ENCODE results near the gene CEP192. TPM values are rescaled to one million over a fixed set of nuclear protein-coding genes. Genes with fewer than 3 reads are reported as not detected.
"Not testable (repeated sequence)": the region's sequence is repeated elsewhere in the genome, so short reads cannot be mapped to it uniquely, and the experiment has no call there.

Gene CEP192
- total RNA-seq, 1 donor from 2014 or later: 58.7 TPM

GRCh38 chr18:13095466-13095865, 104.3 kb downstream of the CEP192 start:
- H3K9ac ChIP-seq: no peak overlapping the region
- H3K79me2 ChIP-seq (ENCODE audit: low read depth): no peaks in the 10 kb centered on the region
- no peak for DNase-seq (ENCODE audit: low spot score)
- H3K4me2 ChIP-seq: no peak overlapping the region
- peaks cover 57% of the 10 kb centered on the region for H3K36me3 Mint-ChIP-seq
- H3K36me3 ChIP-seq: peaks cover 25% of the 10 kb centered on the region
- no peaks in the 10 kb centered on the region for H3K9me3 ChIP-seq (ENCODE audit: low read depth)
- no peak overlapping the region for H3K4me3 ChIP-seq
- TF ChIP-seq EZH2 (IDR thresholded peaks at IDR 0.05) (no peak), EZH2phosphoT487 (IDR thresholded peaks at IDR 0.05) (no peak), CTCF (IDR thresholded peaks at IDR 0.05) (no peak)
- H3K27ac Mint-ChIP-seq: no peak overlapping the region
- H3K27ac ChIP-seq: no peak overlapping the region
- no peaks in the 10 kb centered on the region for H3K27me3 ChIP-seq
- no peaks in the 10 kb centered on the region for H3F3A ChIP-seq (ENCODE audit: low read depth)
- H3K4me1 Mint-ChIP-seq: no peaks in the 10 kb centered on the region
- no peak overlapping the region for H3K4me3 Mint-ChIP-seq
- H3K4me1 ChIP-seq: no peaks in the 10 kb centered on the region
- no peaks in the 10 kb centered on the region for H3K27me3 Mint-ChIP-seq (ENCODE audit: insufficient read depth, low read depth)
- H3K9me3 Mint-ChIP-seq: no peaks in the 10 kb centered on the region
- H4K20me1 ChIP-seq (ENCODE audit: low read depth): no peaks in the 10 kb centered on the region
- no peak overlapping the region for H2AFZ ChIP-seq (replicated peaks)

GRCh38 chr18:13096232-13096631, 105.1 kb downstream of the CEP192 start:
- Mint-ChIP-seq H3K9me3 (no peaks in the 10 kb centered on the region), H3K27me3 (ENCODE audit: insufficient read depth, low read depth) (no peaks in the 10 kb centered on the region), H3K4me1 (no peaks in the 10 kb centered on the region), H3K4me3 (no peak overlapping the region), H3K27ac (no peak overlapping the region), H3K36me3 (peaks cover 57% of the 10 kb centered on the region)
- DNase-seq (ENCODE audit: low spot score): no peak
- no peaks in the 10 kb centered on the region for H3K4me1 ChIP-seq
- H3K4me2 ChIP-seq: no peak overlapping the region
- H2AFZ ChIP-seq (replicated peaks): no peak overlapping the region
- H4K20me1 ChIP-seq (ENCODE audit: low read depth): no peaks in the 10 kb centered on the region
- H3K27me3 ChIP-seq: no peaks in the 10 kb centered on the region
- TF ChIP-seq EZH2phosphoT487 (IDR thresholded peaks at IDR 0.05) (no peak), EZH2 (IDR thresholded peaks at IDR 0.05) (no peak)
- H3K9ac ChIP-seq: no peak overlapping the region
- no peaks in the 10 kb centered on the region for H3F3A ChIP-seq (ENCODE audit: low read depth)
- H3K9me3 ChIP-seq (ENCODE audit: low read depth): no peaks in the 10 kb centered on the region
- no peaks in the 10 kb centered on the region for H3K79me2 ChIP-seq (ENCODE audit: low read depth)
- H3K27ac ChIP-seq: no peak overlapping the region
- H3K36me3 ChIP-seq: peaks cover 28% of the 10 kb centered on the region
- no peak overlapping the region for H3K4me3 ChIP-seq

- Mint-ChIP-seq H3K36me3 (peaks cover 60% of the 10 kb centered on the region), H3K4me3 (no peak overlapping the region), H3K27ac (no peak overlapping the region), H3K27me3 (ENCODE audit: insufficient read depth, low read depth) (no peaks in the 10 kb centered on the region), H3K9me3 (no peaks in the 10 kb centered on the region), H3K4me1 (no peaks in the 10 kb centered on the region)
- H3K9me3 ChIP-seq (ENCODE audit: low read depth): no peaks in the 10 kb centered on the region
- no peak overlapping the region for H3K4me2 ChIP-seq
- peaks cover 28% of the 10 kb centered on the region for H3K36me3 ChIP-seq
- no peaks in the 10 kb centered on the region for H3K79me2 ChIP-seq (ENCODE audit: low read depth)
- no peaks in the 10 kb centered on the region for H3K27me3 ChIP-seq
- no peak overlapping the region for H3K9ac ChIP-seq
- TF ChIP-seq EZH2 (IDR thresholded peaks at IDR 0.05) (no peak), EZH2phosphoT487 (IDR thresholded peaks at IDR 0.05) (no peak), CTCF (IDR thresholded peaks at IDR 0.05) (no peak)
- H4K20me1 ChIP-seq (ENCODE audit: low read depth): no peaks in the 10 kb centered on the region
- H3K4me3 ChIP-seq: no peak overlapping the region
- no peaks in the 10 kb centered on the region for H3K4me1 ChIP-seq
- DNase-seq (ENCODE audit: low spot score): no peak
- H2AFZ ChIP-seq (replicated peaks): no peak overlapping the region
- no peaks in the 10 kb centered on the region for H3F3A ChIP-seq (ENCODE audit: low read depth)
- H3K27ac ChIP-seq: no peak overlapping the region
Measured at GRCh38 chr18:13096719-13097118, 105.6 kb downstream of the CEP192 start.

- H3K9me3 Mint-ChIP-seq; H3K4me1 Mint-ChIP-seq; H3K79me2 ChIP-seq (ENCODE audit: low read depth): not testable (repeated sequence)
Measured at GRCh38 chr18:13098104-13098503, 106.9 kb downstream of the CEP192 start.

More at GRCh38 chr18:13098104-13098503, 106.9 kb downstream of the CEP192 start:
- H3K36me3 ChIP-seq: peaks cover 28% of the 10 kb centered on the region
- H3K4me1 ChIP-seq; H3K27ac ChIP-seq; H3F3A ChIP-seq (ENCODE audit: low read depth); H3K4me2 ChIP-seq; H3K27ac Mint-ChIP-seq; H3K4me3 ChIP-seq; H3K27me3 Mint-ChIP-seq (ENCODE audit: insufficient read depth, low read depth); H3K27me3 ChIP-seq; H2AFZ ChIP-seq (replicated peaks); H3K9ac ChIP-seq; H3K4me3 Mint-ChIP-seq; H3K9me3 ChIP-seq (ENCODE audit: low read depth); DNase-seq (ENCODE audit: low spot score); H4K20me1 ChIP-seq (ENCODE audit: low read depth): not testable (repeated sequence)
- peaks cover 71% of the 10 kb centered on the region for H3K36me3 Mint-ChIP-seq
